ENCODE results near the gene PDGFC.
"Not testable (repeated sequence)": the region's sequence is repeated elsewhere in the genome, so short reads cannot be mapped to it uniquely, and the experiment has no call there.

PDGFC gene

DNA sequence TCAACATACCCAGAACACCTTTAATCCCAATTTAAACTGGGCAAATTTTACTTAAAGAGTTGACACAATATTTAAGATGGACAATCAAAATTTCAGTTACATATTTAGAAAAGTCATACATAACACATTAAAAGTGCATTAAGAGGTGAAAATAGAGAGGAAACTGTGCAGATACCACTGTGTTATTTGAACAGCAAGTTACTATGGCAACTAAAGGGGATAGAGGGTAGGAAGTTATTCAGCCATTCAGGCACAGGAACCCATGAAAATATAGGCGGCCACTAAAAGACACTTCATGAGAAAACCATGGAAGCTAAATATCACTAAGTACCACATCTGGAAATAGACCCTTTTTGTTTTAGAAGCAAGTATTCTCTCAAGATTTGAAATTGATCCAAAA is 75.1 kb downstream of the PDGFC start:
- no peak for DNase-seq

DNA sequence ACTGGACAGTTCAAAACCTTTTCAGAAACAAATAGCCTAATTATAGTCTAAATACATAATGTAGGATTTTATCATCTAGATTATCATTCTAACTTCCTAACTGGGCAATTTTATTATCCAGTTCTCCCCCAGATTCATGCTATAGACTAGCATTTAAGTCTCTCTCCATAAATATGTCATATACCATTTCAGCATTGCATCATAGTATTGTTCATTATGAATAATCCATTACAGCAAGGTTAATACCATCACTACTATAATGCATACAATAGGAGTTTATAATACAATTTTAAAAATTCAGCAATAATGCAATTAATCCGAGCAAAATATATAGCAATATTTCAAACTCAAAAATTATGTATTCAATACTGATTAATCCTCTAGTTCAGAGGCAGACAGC is 77.4 kb downstream of the PDGFC start:
- no peak for DNase-seq

DNA sequence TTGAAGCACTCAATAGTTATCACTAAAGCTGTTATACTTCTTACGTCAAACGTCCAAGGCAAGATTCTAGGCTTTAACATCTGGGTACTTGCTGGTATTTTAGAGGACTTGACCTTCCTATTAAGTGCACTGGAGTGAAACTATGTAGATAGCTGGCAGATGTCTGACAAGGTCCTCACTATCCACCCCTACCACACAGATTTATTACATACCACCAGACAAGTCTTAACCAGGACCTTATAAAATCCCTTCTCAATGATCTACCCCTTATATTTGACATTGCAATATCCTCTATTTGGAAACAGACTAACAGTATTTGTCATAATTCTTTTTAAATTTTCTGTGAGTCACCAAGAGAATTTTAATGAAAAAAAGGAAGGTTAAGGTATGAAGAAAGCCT is 78.8 kb downstream of the PDGFC start:
- DNase-seq = no peak

DNA sequence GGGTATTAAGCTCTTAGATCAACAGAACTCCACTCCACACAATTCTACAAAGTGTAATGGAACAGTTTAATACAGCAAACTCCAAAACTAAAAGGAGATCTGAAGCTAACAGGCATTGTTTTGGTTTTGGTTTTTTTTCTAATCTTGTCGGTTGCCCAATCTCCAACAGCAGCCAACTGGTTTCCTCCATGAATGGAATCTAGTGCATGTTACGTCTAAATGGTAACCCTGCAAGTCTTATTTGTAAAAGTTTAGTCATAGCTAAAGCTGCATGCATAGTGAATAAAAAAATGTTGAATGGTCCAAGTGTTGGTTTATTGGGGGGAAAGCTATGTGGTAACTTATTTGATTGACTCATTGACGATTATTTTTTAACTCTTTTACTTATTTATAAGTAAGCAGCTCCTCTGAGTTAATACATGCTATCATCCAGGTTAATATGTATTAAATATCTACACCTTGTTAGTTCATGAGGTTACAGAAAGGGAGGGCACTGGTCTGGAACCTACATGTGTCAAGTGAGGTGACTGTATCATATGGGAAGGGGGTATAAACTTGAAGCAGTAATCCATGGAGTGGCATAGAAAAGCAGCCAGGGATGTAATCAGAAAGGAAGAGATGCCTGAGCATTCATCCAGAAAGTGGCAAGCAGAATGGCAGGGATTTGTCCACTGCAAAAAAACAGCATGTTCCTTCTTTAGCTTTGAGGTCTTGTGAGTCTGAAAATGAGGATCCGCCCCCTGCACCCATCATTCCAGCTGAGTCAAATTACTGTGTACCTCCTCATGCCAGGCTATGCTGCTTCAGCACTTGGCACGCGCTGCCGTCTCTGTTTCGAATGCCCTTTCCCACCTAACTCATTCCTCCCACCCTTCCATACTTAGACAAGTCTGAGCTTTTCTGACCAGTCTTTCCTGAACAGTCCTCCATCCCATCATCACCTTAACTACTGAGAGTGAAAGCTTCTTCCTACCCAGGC is 81.7 kb downstream of the PDGFC start:
- DNase-seq = no peak

DNA sequence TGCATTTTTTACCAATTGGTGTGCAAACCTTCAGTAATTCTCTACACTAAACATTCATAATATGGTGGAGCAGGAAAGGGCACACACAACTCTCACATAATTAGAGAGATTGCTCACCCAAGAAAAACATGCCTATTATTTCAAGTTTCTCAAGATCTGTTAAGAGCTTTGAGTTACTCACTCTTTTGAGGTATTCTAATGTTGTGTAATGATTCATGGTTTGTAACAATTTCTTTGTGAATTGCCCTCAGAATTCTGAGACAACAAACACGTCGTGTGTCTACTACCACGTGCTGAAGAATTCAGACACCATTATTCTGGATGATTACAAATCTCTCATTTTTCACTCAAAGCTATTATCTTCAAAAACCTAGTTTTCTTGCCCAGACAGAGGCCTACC is 82.8 kb downstream of the PDGFC start:
- no peak for DNase-seq

DNA sequence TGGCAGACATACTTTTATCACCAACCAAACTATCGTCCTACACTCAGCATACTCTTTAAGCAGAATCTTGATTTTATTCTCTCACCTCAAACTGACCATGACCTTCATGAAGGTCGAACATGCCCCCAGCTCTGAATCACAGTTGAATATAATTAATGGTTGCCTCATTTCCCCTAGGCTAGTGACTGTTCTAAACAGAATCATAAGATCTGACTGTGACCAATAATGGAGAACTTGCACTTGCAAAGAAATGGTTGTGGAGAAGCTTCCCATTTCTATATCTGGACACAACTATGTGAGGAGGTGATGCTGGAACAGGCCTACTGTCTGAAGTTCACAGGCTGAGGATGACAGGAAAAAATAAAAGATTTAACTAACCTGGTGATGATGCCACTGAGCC is 85.1 kb downstream of the PDGFC start:
- no peak for DNase-seq

DNA sequence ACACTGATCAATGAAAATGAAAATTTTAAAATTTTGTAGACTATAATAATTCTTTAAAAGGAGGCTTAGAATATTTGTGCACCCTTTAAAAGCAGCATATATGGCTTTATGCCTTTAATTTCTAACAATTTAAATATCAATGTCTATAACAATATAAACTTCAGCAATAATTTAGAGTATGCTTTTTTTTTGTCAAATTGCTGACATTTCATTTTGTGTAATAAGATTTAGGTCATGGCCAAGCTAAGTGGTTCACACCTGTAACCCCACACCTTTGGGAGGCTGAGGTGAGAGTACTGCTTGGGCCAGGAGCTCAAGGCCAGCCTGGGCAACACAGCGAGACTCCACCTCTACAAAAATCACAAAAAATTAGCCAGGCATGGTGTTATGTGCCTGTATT is 86.2 kb downstream of the PDGFC start:
- DNase-seq = no peak

DNA sequence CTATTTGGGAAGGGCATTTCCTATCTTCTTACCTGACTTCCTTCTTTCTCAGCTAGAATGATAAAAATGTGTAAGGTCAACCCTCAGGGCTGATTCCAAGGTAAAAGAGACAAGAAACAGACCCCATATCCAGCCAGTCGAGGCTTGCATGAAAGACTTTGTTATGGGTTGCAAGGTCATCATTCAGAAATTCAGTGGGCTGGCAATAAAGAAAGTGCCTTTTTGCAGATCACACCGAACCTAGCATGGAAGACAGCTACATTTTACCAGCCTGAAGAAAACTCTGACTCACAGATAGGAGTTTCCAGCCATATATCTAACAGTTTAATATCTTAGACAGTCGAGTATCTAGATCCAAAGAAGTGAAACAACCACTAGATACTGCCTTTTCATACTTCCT is 87.4 kb downstream of the PDGFC start:
- no peak for DNase-seq

DNA sequence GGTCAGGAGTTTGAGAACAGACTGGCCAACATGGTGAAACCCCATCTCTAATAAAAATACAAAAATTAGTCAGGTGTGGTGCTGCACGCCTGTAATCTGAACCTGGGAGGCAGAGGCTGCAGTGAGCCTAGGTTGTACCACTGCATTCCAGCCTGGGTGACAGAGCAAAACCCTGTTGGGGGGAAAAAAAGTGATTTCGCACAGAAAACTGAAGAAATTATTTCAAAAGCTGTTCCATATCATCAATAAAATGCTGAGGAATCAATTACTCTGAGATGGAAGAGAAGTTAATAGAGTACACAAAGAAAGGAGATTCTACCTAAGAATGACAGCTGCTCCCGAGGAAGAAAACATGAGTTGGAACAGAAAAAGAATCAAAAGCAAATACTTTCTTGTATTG is 95.9 kb downstream of the PDGFC start:
- no peak for DNase-seq

DNA sequence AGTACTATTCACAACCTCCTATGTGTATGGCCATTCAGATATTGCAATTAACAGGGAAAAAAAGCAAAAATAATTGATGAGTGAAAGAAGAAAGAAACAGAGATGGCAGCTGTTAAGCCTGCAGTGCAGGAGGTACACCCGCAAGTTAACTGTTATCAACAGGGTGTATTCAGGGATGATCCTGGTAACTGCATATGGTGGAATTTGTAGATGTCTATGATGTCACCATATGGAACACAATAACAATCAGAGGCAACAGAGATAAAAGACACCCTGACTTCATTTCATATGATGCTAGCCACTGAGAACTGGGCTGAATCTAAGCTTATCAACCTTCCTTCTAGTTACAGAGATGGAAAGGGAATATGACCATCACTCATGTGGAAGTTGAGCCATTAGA is 96.5 kb downstream of the PDGFC start:
- DNase-seq = no peak

DNA sequence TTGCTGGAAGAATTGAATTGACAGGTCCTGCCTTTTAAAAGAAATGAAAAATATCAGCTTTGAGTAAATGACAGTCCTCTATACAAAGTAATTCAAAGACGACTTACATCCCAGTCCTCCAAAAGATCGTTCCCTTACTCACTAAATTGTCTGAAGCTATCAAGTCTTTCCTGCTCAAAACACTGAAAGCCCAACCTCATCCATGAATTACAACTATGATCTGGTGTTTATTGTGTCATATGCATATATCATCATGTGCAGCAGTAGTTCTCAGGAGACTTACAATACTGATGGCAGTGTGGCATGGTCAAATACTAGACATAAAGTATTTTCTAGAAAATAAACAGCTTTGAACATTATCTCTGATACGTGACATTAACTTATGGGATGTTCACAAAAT is 97.8 kb downstream of the PDGFC start:
- DNase-seq = no peak

DNA sequence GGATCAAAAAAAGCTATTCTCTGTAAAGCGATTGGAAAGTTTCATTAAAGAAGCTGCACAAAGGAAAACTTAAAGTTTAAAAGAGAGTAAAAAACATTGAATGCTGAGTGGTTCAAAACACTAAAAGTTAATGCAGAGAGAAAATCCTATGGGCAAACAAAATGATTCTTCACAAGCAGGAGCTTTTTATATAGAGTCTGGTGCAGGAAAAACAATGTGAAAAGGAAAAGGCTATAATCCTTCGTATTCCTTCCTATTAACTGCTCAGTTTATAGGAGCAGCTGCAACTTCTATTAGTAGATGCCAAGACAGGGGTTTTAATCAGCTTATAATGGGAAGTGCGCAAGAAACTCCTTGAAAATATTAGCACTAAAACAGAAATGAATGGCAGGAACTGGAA is 100.7 kb downstream of the PDGFC start:
- DNase-seq = no peak

DNA sequence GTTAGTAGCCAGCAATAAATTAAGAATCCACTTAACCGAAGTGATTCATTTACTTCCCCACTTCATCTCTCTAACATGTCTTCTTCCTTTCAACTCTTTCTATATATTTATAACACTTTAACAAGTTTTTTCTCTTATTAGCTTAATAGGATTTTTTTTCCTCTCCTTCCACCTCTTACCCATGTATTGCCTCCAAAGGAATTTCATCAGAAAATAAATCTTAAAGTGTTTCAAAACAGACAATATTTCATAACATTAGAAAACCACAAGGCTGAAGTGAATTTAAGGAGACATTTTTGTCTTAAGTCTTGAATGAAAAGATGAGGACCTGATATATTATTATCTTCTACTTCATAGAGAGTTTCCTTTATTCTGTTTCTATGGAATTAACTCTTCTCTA is 101.5 kb downstream of the PDGFC start:
- no peak for DNase-seq

DNA sequence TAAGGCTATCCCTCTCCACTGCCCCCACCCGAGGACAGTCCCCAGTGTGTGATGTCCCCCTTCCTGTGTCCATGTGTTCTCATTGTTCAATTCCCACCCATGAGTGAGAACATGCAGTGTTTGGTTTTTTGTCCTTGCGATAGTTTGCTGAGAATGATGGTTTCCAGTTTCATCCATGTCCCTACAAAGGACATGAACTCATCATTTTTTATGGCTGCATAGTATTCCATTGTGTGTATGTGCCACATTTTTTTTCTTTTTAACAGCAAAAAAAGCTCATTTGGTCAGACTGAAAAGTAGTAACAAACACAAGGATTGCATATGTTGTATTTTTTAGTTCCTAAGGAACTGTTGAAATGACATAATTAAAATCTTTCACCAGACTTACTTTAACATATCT is 105.5 kb downstream of the PDGFC start:
- DNase-seq = not testable (repeated sequence)

DNA sequence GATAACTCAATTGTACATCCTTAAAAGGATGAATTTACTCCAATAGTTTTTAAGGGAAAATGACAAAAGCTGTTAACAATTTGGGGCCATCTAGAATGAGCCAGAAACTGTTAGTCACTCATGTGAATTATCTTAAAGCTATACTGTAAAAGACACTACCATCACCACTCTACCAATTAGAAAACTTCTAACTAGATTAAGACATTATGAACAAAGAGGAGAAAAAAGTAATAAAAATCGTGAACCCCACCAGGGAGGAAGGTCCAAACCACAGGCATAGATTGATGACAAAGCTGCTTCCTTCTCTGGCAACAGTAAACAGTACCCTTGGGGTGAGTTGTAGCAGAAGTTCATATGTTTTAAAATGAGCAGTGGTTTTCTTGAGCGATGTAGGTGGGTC is 106.1 kb downstream of the PDGFC start:
- no peak for DNase-seq

DNA sequence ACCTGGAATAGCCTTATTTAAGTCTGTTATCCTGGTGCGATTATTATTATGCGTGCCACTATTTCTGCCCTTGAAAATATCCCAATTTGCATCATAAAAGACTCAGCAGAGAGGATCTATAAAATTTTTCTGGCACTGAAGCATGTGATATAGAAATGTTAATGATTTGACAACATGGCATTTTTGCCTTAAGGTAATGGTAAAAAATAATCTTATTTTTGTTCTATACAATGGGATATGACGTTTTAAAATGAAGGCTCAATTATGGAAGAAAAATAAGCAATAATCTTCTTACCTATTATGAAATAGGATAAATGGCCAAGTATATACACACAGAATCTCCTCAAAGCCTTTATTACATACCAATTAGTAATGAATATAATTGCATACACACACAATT is 113.5 kb downstream of the PDGFC start:
- DNase-seq = no peak

DNA sequence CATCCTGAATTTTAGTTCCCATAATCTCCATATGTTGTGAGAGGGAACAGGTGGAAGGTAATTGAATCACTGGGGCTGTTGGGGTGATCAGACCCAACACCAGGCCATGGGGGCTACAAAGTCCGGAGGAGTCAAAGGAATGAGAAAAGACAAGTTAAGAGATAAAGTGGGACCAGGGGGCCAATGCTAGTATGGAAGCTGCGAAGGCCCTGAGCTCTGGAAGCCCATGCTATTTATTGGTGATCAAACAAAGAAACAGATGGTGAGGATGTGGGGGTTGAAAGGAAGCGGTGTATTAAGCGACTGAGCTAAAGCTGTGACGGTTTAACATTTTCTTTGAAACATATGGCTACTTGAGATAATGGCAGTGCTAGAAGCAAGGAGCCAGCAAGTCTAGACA is 132.8 kb downstream of the PDGFC start:
- DNase-seq = no peak

DNA sequence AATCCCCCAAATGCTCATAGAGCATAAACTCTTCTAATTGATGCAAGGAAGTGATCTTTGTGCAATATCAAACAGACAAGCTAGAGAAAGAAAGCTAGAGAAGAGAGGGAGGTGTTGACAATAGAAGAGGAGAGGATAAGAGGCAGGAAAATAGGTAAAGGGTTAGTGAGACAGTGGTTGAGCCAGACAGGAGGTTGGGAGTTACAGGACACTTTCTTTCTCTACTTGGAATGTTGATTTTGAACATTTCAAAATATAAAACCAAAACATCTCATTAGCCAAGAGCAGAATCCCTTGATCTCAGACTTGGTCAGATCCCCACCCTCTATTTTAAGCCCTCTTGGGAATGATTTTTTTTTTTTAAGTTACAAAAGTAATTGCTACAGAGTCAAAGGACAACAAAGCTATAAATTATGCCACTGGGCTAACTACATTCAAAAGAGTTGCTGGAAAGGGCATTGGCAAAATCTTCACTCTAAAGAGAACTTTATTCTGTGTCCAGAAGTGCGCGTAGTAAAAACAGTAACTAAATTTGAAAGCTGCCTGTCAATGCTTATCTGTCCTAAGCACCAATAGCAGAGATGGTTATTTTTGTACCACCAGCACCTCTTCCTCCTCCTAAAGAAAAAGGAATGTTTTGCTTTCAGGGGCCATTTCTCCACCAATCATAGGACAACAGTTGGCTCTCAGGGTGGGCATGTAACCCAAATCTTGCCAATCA is 133.8 kb downstream of the PDGFC start:
- no peak for DNase-seq

DNA sequence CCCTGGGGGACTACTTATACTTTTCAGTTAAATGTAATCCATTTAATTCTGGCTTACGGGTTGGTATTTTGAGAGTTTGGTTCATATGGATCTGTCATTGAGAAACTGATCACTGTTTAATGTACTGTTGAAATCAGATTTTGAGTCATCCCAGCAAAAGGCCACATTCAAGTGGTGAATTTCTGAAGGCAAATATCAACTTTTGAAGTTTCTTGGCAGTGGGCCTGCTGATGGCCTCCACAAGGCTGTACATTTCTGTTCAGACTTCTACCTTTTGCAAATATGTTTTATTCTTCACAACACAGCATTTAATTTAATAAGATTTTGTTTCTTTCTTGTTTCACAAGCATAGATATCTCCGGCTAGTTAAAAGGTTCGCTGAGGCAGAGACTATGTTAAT is 138.7 kb downstream of the PDGFC start:
- DNase-seq = no peak

DNA sequence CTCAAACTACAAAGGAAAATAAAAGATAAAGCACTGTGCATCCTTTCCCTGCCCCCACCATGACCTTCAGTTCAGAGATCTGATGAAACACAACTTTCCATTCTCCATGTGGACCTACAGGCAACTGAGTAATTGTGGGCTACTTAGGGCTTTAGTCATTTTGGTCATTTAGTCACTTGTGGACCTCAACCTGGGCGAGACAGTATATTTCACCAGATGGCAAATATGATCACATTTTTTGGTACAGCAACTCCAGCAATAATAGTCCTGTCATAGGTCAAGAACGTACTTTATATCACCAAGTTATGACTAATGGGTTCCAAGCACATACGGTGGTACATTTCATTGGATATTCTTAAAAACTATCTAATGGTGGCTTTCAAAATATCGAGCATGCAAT is 141.2 kb downstream of the PDGFC start:
- no peak for DNase-seq

DNA sequence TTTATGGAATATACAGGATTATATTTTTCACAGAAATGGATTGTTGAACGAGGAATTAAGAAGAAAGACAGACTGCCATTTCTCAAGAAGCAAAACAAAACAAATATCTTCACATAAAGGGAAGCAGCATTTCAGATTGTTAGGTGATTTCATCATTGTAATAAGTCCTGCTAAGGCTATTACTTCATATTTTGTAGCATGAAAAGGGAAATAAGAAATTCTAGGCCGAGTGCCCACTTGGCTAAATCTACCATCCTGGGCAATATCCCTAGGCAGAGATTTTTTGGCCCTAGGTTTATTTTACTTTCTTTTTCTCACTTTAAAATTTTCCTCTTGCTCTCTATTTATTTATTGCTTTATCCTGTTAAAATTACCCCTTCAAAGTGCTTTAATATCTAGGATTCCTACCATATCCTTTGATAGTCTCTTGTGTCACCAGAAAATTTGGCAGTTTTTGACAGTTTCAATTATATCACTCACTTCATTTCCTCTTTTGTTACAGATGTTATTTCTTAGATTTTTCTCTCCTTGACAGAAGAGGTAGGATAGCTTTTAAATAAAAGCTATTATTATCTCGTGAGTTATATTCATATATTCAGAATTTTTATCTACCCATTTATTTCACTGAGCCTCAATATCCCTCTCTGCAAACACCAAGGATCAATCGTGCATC is 142.3 kb downstream of the PDGFC start:
- DNase-seq = no peak

DNA sequence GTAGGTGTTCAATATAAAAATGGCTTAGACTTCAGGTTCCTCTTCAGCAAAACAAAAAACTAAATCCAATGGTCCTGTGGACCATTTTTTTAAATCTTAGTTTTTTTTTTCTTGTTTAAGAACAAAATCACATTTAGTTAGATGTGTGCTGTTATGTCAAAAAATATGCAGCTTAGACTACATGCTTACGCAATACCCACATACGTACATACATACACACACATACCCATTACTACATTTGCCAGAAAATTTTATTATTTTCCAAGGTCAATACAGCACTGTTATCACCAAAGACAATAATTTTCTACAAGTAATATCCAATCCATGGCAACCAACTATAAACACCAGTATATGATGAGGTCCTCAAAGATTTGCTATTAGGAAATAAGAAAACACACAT is 144.1 kb downstream of the PDGFC start:
- no peak for DNase-seq

DNA sequence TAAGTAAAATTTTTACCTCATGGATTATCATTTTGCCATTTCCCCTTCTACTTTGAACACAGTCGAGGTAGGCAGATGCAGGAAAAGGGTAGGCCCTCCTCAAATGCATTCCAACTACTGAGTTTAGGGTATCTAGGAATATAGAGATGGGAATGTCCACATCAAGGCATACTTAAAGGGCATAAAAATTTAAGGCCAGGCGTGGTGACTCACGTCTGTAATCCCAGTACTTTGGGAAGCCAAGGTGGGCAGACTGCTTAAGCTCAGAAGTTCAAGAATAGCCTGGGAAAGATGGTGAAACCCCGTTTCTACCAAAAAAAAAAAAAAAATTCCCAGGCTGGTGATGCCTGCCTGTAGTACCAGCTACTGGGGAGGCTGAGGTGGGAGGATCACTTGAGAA is 146.5 kb downstream of the PDGFC start:
- no peak for DNase-seq

Data from GDM1 (cell line).